ENCODE data around the gene ABTB2. TPM values are rescaled to one million over a fixed set of nuclear protein-coding genes. Genes with fewer than 3 reads are reported as not detected.

Gene ABTB2
- total and polyA plus RNA-seq, 9 of the 15 experiments (the other 6 are each of a cell fraction or from before 2014, with no cell fraction given), result 0.03 to 0.18 (median 0.12) TPM; not detected in 2

DNA sequence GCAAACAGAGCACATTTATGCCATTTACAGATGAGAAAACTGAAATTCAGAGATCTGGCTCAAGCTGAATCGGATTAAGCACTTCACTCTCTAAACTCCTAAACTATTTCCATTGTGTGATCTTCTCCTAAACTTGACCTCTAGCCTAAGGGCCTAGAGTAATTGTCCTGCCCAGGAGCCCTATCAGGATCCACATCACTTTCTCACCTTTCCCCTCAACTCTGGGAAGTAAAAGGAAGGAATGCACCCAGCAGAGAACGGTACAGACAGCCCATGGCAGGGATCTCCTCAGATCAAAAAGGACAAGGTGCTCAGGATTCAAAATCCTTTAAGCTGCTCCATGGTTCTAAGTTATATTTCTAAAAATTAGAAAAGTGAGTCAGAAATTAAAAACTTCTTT, 102.7 kb downstream of the ABTB2 start:
- BruUV-seq (replicated peaks), result no TSS peak
- in situ Hi-C loops (cut with MboI) (no loop called here), intact Hi-C loops (cut with micrococcal nuclease) (no loop called here)
- Histone ChIP-seq H3K4me1 (replicated peaks in 1 of 2; ENCODE audit: control insufficient read depth in 2 of 2, insufficient read depth in 2 of 2, low read length in 2 of 2) (peaks cover 0 to 6% of the 10 kb centered on the region in 2 experiments; a peak in 1 of 5 replicates), H4K20me1 (replicated peaks; ENCODE audit: control insufficient read depth, insufficient read depth, low read length) (no peaks in the 10 kb centered on the region), H2AFZ (ENCODE audit: low read depth, low read length) (no peak overlapping the region), H3K27ac (ENCODE audit: extremely low read depth, low read depth, low read length) (no peak overlapping the region), H3K9me3 (replicated peaks; ENCODE audit: control insufficient read depth, insufficient read depth, low read depth, low read length) (no peaks in the 10 kb centered on the region), H3K4me3 (no peak overlapping the region), H3K4me2 (ENCODE audit: insufficient read depth, low read length) (no peak overlapping the region), H3K9ac (ENCODE audit: insufficient read depth in 1 of 2, low read depth in 2 of 2, low read length in 2 of 2) (no peak overlapping the region), H3K9me1 (ENCODE audit: control insufficient read depth, insufficient read depth, low read length) (no peaks in the 10 kb centered on the region), H3K27me3 (ENCODE audit: control insufficient read depth in 2 of 2, insufficient read depth in 2 of 2, low read length in 2 of 2) (peaks cover 16 to 43% of the 10 kb centered on the region in 2 experiments), H3K36me3 (ENCODE audit: control insufficient read depth, insufficient read depth, low read length) (no peaks in the 10 kb centered on the region), H3K79me2 (ENCODE audit: control insufficient read depth, insufficient read depth, low read length) (no peaks in the 10 kb centered on the region)
- POLR2A ChIA-PET, result interaction anchor here (0.6 to 0.7 kb wide), 3 partner anchors 124 to 1479 kb away, joined by 3 read pairs; no protein-coding TSS in a partner anchor
- no peak for FAIRE-seq
- WGBS (ENCODE audit: insufficient coverage, low coverage, missing lambda C conversion rate), result 9% methylated on average over 2 of the region's 2 CpGs
- no peak for ATAC-seq
- CTCF ChIA-PET (ENCODE audit: low intra/inter-chr PET ratio), result no interaction called here
- no peak for DNase-seq (ENCODE audit: extremely low read depth in 1 of 4, low spot score in 3 of 4)
- no peak for TF ChIP-seq NFIX (CRISPR knock-in tag; IDR thresholded peaks at IDR 0.05; ENCODE audit: low read depth)
- no peak for TF ChIP-seq ZNF589 (CRISPR knock-in tag; IDR thresholded peaks at IDR 0.05; ENCODE audit: low read depth)
- TF ChIP-seq, protein P1, sequence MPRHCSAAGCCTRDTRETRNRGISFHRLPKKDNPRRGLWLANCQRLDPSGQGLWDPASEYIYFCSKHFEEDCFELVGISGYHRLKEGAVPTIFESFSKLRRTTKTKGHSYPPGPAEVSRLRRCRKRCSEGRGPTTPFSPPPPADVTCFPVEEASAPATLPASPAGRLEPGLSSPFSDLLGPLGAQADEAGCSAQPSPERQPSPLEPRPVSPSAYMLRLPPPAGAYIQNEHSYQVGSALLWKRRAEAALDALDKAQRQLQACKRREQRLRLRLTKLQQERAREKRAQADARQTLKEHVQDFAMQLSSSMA (CRISPR knock-in tag; IDR thresholded peaks at IDR 0.05), result no peak
- TF ChIP-seq MEF2A (IDR thresholded peaks at IDR 0.05; ENCODE audit: control insufficient read depth, low read depth, low read length), result no peak
- no peak for TF ChIP-seq CBX3 (IDR thresholded peaks at IDR 0.05; ENCODE audit: borderline replicate concordance in 1 of 2, low read length in 2 of 2)
- TF ChIP-seq ESRRB (CRISPR knock-in tag; IDR thresholded peaks at IDR 0.05; ENCODE audit: borderline replicate concordance), result no peak
- TF ChIP-seq, protein P2, sequence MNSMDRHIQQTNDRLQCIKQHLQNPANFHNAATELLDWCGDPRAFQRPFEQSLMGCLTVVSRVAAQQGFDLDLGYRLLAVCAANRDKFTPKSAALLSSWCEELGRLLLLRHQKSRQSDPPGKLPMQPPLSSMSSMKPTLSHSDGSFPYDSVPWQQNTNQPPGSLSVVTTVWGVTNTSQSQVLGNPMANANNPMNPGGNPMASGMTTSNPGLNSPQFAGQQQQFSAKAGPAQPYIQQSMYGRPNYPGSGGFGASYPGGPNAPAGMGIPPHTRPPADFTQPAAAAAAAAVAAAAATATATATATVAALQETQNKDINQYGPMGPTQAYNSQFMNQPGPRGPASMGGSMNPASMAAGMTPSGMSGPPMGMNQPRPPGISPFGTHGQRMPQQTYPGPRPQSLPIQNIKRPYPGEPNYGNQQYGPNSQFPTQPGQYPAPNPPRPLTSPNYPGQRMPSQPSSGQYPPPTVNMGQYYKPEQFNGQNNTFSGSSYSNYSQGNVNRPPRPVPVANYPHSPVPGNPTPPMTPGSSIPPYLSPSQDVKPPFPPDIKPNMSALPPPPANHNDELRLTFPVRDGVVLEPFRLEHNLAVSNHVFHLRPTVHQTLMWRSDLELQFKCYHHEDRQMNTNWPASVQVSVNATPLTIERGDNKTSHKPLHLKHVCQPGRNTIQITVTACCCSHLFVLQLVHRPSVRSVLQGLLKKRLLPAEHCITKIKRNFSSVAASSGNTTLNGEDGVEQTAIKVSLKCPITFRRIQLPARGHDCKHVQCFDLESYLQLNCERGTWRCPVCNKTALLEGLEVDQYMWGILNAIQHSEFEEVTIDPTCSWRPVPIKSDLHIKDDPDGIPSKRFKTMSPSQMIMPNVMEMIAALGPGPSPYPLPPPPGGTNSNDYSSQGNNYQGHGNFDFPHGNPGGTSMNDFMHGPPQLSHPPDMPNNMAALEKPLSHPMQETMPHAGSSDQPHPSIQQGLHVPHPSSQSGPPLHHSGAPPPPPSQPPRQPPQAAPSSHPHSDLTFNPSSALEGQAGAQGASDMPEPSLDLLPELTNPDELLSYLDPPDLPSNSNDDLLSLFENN (IDR thresholded peaks at IDR 0.05; ENCODE audit: low read depth in 2 of 2, low read length in 2 of 2), result no peak
- TF ChIP-seq ZZZ3 (IDR thresholded peaks at IDR 0.05), result no peak
- no peak for TF ChIP-seq BCL6 (CRISPR knock-in tag; IDR thresholded peaks at IDR 0.05)
- no peak for TF ChIP-seq ARID4B (CRISPR knock-in tag; IDR thresholded peaks at IDR 0.05)
- TF ChIP-seq, protein P3, sequence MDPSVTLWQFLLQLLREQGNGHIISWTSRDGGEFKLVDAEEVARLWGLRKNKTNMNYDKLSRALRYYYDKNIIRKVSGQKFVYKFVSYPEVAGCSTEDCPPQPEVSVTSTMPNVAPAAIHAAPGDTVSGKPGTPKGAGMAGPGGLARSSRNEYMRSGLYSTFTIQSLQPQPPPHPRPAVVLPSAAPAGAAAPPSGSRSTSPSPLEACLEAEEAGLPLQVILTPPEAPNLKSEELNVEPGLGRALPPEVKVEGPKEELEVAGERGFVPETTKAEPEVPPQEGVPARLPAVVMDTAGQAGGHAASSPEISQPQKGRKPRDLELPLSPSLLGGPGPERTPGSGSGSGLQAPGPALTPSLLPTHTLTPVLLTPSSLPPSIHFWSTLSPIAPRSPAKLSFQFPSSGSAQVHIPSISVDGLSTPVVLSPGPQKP (CRISPR knock-in tag; IDR thresholded peaks at IDR 0.05), result no peak

Measured in K562 (cell line).